ENCODE measurements around the gene MAPK9. TPM values are rescaled to one million over a fixed set of nuclear protein-coding genes. Genes with fewer than 3 reads are reported as not detected.

The MAPK9 gene
- total and polyA plus RNA-seq, 9 donors = 12.8 to 35.9 (median 28.8) TPM

DNA sequence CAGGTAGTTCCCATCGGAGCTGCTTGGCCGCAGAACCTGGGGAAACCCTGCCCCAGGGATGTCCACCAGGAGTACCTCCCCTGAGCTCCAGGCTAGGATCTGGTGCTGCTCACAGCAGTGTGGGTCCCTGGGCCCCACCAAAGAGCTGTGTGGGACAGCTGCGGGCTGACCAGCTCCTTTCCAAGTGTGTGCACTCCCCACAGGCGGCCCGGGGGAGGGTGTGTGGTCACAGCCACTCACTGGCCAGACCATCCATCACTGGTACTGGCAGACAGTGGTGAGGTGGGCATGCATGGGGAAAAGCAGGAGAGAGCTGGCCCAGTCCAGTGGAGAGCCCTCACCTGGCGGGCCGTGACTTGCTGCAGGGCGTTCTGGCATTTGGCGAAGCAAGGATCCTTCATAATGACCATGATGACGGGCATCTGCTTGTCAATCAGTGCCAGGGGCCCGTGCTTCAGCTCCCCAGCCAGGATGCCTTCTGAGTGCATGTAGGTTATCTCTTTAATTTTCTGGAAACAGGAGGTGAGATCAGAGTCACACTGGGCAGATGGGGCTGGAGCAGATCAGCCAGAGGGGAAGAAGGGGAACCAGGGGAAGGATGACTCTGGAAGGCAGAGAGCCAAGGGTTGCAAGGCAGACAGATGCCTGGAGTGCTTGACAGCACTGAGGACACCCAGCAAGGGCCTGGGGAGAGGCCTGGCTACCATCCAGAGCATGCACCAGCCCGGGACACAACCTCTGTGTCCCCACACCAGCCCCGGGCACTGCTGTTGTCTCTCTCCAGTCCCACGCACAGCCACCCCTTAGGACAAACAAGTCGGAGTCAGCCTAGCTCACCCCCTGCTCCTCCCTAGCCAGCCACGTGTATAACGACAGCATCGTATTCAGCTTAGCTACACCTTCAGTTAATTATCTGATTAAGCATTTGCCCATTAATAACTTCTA lies 12.8 kb upstream of the MAPK9 start:
- 72 to 80% (median 75%) methylated on average over 18 of the region's 18 CpGs for WGBS, 3 donors
- Histone ChIP-seq H3K27ac (no peak overlapping the region), H3K4me3 (no peak overlapping the region), H3K4me1 (ENCODE audit: insufficient read depth) (no peaks in the 10 kb centered on the region), H3K9me3 (no peaks in the 10 kb centered on the region), H3K27me3 (no peaks in the 10 kb centered on the region), H3K36me3 (no peaks in the 10 kb centered on the region)
- no peak for DNase-seq
- intact Hi-C loops (cut with DNase I) = no loop called here
- TF ChIP-seq POLR2A (IDR thresholded peaks at IDR 0.05) = no peak
- no peak for TF ChIP-seq EP300 (IDR thresholded peaks at IDR 0.05)
- TF ChIP-seq, protein P1, sequence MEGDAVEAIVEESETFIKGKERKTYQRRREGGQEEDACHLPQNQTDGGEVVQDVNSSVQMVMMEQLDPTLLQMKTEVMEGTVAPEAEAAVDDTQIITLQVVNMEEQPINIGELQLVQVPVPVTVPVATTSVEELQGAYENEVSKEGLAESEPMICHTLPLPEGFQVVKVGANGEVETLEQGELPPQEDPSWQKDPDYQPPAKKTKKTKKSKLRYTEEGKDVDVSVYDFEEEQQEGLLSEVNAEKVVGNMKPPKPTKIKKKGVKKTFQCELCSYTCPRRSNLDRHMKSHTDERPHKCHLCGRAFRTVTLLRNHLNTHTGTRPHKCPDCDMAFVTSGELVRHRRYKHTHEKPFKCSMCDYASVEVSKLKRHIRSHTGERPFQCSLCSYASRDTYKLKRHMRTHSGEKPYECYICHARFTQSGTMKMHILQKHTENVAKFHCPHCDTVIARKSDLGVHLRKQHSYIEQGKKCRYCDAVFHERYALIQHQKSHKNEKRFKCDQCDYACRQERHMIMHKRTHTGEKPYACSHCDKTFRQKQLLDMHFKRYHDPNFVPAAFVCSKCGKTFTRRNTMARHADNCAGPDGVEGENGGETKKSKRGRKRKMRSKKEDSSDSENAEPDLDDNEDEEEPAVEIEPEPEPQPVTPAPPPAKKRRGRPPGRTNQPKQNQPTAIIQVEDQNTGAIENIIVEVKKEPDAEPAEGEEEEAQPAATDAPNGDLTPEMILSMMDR (IDR thresholded peaks at IDR 0.05) = no peak

DNA sequence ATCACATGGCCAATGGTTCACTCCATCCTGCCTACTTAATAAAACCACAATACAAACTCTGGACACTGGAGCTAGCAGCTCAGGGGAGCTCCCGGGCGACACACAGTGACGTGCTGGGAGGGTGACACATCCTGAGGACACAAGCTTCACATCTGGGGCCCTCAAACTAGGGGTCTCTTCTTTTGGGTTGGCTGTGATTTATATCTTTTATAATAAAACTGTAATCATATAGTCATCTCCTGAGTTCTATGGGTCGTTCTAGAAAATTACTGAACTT lies 12.1 kb upstream of the MAPK9 start:
- Histone ChIP-seq H3K27me3 (no peaks in the 10 kb centered on the region), H3K27ac (no peak overlapping the region), H3K4me1 (ENCODE audit: insufficient read depth) (no peaks in the 10 kb centered on the region), H3K9me3 (no peaks in the 10 kb centered on the region), H3K4me3 (no peak overlapping the region), H3K36me3 (no peaks in the 10 kb centered on the region)
- DNase-seq = no peak
- TF ChIP-seq POLR2A (IDR thresholded peaks at IDR 0.05) (no peak), EP300 (IDR thresholded peaks at IDR 0.05) (no peak)
- TF ChIP-seq, protein P1 (IDR thresholded peaks at IDR 0.05) = no peak
- WGBS, 3 donors = 77 to 88% (median 86%) methylated on average over 4 of the region's 4 CpGs
- intact Hi-C loops (cut with DNase I) = no loop called here

DNA sequence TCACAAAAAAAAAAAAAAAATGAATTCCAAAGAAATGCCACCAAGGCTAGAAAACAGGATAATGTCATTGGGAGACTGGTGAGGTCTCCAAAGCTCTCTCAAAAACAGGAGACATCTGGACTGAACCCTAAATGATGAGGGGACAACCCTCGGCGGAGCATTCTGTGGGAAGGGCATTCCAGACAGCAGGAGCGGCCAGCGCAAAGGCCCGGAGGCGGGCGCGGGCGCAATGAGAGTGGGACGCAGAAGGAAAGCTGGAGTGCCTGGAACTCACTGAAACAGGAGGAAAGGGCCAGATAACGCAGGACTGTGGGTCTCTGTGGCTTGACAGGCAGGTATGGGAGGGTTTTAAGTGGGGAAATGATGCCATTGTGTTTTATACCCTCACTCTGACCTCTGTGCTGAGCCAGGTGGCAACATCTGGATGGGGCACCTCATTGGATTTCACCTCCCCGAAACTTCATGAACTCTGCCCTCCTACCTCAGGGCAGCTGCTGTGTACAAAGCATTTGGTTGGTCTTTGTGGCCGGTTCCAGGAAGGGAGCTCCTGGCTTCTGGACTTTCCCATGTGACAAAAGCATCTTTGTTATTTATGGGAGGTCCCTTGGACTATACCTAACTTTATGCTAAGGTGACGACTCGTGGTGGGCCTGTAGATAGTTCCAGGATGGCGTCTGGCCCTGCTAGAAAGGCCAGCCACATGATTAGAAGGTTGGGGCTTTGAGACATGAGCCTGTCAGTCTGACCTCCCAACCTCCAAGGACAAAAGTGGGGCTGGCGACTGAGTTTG lies 11.5 kb upstream of the MAPK9 start:
- no peaks in the 10 kb centered on the region for H3K36me3 ChIP-seq
- WGBS, 3 donors = 87 to 91% (median 91%) methylated on average over 17 of the region's 17 CpGs
- no peaks in the 10 kb centered on the region for H3K27me3 ChIP-seq
- no peak for DNase-seq
- TF ChIP-seq, protein P1 (IDR thresholded peaks at IDR 0.05) = no peak
- intact Hi-C loops (cut with DNase I) = no loop called here
- H3K9me3 ChIP-seq = no peaks in the 10 kb centered on the region
- H3K4me1 ChIP-seq (ENCODE audit: insufficient read depth) = no peaks in the 10 kb centered on the region
- no peak overlapping the region for H3K27ac ChIP-seq
- H3K4me3 ChIP-seq = no peak overlapping the region

DNA sequence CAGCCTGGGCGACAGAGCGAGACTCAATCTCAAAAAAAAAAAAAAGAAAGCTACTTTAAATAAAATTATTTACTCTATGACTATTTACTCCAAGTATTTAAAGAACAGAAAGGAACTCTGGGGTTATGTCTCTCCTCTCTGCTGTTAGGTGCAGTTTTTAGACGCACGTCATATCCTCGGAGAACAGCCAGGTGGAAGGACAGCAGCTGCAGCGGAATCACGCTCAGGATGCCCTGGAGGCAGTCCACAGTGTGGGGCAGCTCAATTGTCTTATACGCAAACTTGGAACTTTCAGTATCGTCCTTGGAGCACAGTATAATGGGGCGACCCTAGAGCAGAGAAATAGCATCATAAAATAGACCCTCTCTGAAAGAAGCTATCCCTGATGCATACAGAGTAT lies 10.4 kb upstream of the MAPK9 start:
- no peaks in the 10 kb centered on the region for H3K9me3 ChIP-seq
- H3K4me1 ChIP-seq (ENCODE audit: insufficient read depth) = no peaks in the 10 kb centered on the region
- no peaks in the 10 kb centered on the region for H3K36me3 ChIP-seq
- no peak overlapping the region for H3K4me3 ChIP-seq
- no peak for DNase-seq
- TF ChIP-seq, protein P1 (IDR thresholded peaks at IDR 0.05) = no peak
- 93 to 94% (median 94%) methylated on average over 10 of the region's 10 CpGs for WGBS, 3 donors
- no peaks in the 10 kb centered on the region for H3K27me3 ChIP-seq
- intact Hi-C loops (cut with DNase I) = no loop called here
- H3K27ac ChIP-seq = no peak overlapping the region

All from ovary (tissue), 9 donors.